HG03521 (cell line): ENCODE data around the gene MYO16.
A peak's percentile ranks its signal among the peaks of the same experiment; 100 is the strongest.
"Not testable (repeated sequence)": the region's sequence is repeated elsewhere in the genome, so short reads cannot be mapped to it uniquely, and the experiment has no call there.

Experiments used
- ATAC-seq: cut with Tn5 transposase; IDR thresholded peaks from one replicate; pipeline ENCODE4 v1.9.1; 2021; ENCODE audit warnings: mild to moderate bottlenecking, moderate library complexity; ENCODE audit not compliant: unreplicated experiment

MYO16 gene

GRCh38 chr13:108860418-108860817 is 231.0 kb downstream of the MYO16 start:
- no peak for ATAC-seq

GRCh38 chr13:108877300-108877699 is 247.9 kb downstream of the MYO16 start:
- ATAC-seq: no peak

- ATAC-seq: no peak
These were observed 249.3 kb downstream of the MYO16 start for GRCh38 chr13:108878732-108879131.

GRCh38 chr13:108889324-108889984 is 260.0 kb downstream of the MYO16 start:
- ATAC-seq: no peak

GRCh38 chr13:108895220-108895704 is 265.9 kb downstream of the MYO16 start:
- ATAC-seq: no peak

GRCh38 chr13:108897955-108898354 is 268.5 kb downstream of the MYO16 start:
- no peak for ATAC-seq

GRCh38 chr13:108902405-108903155 is 273.2 kb downstream of the MYO16 start:
- ATAC-seq: no peak

GRCh38 chr13:108903613-108904012 is 274.2 kb downstream of the MYO16 start:
- no peak for ATAC-seq

- ATAC-seq: no peak
These were observed 282.4 kb downstream of the MYO16 start for GRCh38 chr13:108911807-108912206.

GRCh38 chr13:108913731-108914130 is 284.3 kb downstream of the MYO16 start:
- not testable (repeated sequence) for ATAC-seq

- ATAC-seq: no peak
These were observed 285.8 kb downstream of the MYO16 start for GRCh38 chr13:108915095-108915633.

- peak; percentile 85 for ATAC-seq
These were observed 286.5 kb downstream of the MYO16 start for GRCh38 chr13:108915634-108916512.

GRCh38 chr13:108917581-108917980 is 288.2 kb downstream of the MYO16 start:
- no peak for ATAC-seq

- no peak for ATAC-seq
These were observed 289.9 kb downstream of the MYO16 start for GRCh38 chr13:108919036-108919907.

GRCh38 chr13:108920137-108920536 is 290.7 kb downstream of the MYO16 start:
- ATAC-seq: no peak

GRCh38 chr13:108921238-108921637 is 291.8 kb downstream of the MYO16 start:
- no peak for ATAC-seq

GRCh38 chr13:108922108-108922507 is 292.7 kb downstream of the MYO16 start:
- no peak for ATAC-seq

- ATAC-seq: no peak
These were observed 294.1 kb downstream of the MYO16 start for GRCh38 chr13:108923386-108924047.

- no peak for ATAC-seq
These were observed 294.7 kb downstream of the MYO16 start for GRCh38 chr13:108924134-108924533.

GRCh38 chr13:108924541-108924940 is 295.1 kb downstream of the MYO16 start:
- no peak for ATAC-seq
